Tibial nerve (tissue), 4 donors: ENCODE measurements around the gene IGF2R. TPM values are rescaled to one million over a fixed set of nuclear protein-coding genes. Genes with fewer than 3 reads are reported as not detected.

Experiments
- DNase-seq, 2 donors: peaks; one replicate each; pipeline ENCODE4 v3.0.0-alpha.2; 2019; ENCODE audit warnings: low spot score in 2 of 2
- H3K27ac ChIP-seq, 4 donors: fragments of 200-600 bp; sonication (generic) in 3 of 4; one replicate each; pipeline ENCODE4 v1.5.1; 2017 to 2019; ENCODE audit warnings: mild to moderate bottlenecking in 1 of 4
- H3K27me3 ChIP-seq, 2 donors: fragments of 200-600 bp; sonication (generic) in 1 of 2; one replicate each; pipeline versions ENCODE4 v1.5.1 to v1.6.0; 2017 to 2019
- H3K36me3 ChIP-seq, 3 donors: fragments of 200-600 bp; sonication (generic); one replicate each; pipeline ENCODE4 v1.5.1; 2018 to 2019
- H3K4me1 ChIP-seq, 4 donors: fragments of 200-600 bp; sonication (generic) in 3 of 4; one replicate each; pipeline ENCODE4 v1.5.1; 2017 to 2019
- H3K4me3 ChIP-seq, 4 donors: fragments of 200-600 bp; sonication (generic) in 3 of 4; one replicate each; pipeline ENCODE4 v1.5.1; 2017 to 2019; ENCODE audit warnings: mild to moderate bottlenecking in 1 of 4, moderate library complexity in 1 of 4
- H3K9me3 ChIP-seq, 4 donors: fragments of 200-600 bp; sonication (generic) in 3 of 4; one replicate each; pipeline ENCODE4 v1.5.1; 2017 to 2019
- CTCF ChIP-seq, 5 experiments: fragments of 200-600 bp in 3 of 5; fragments of 450-650 bp in 2 of 5; sonication (generic) in 3 of 5; IDR thresholded peaks; one replicate each; pipeline ENCODE4 v1.5.1; 2016 to 2019; ENCODE audit warnings: antibody characterized with exemption in 5 of 5, mild to moderate bottlenecking in 3 of 5, moderate library complexity in 2 of 5
- EP300 ChIP-seq, 2 donors: sonication (generic); formaldehyde crosslinking; IDR thresholded peaks; one replicate each; pipeline ENCODE4 v1.6.1; 2017; ENCODE audit warnings: antibody characterized with exemption in 2 of 2, mild to moderate bottlenecking in 1 of 2
- POLR2A ChIP-seq, 2 donors: fragments of 450-650 bp; IDR thresholded peaks; one replicate each; pipeline ENCODE4 v1.6.1; 2017; ENCODE audit warnings: antibody characterized with exemption in 2 of 2, mild to moderate bottlenecking in 2 of 2, moderate library complexity in 2 of 2
- WGBS, 2 donors: methylation state at CpG; one replicate each; pipeline ENCODE4 v1.1.5; 2018; 5-methylcytosine and 5-hydroxymethylcytosine counted together
- total RNA-seq, 4 donors: library from RNA; depleted of rRNA; stranded (reverse); fragments of >200 nt; gene quantifications; one replicate each; pipeline ENCODE4 v1.1.0, GENCODE V29; 2016

IGF2R gene
- total RNA-seq, 4 donors from 2014 or later = 60.1 to 81.3 (median 68.5) TPM

- H3K27ac ChIP-seq = peak overlapping the region in 2 of 4 donors; percentile 66 to 72
These were observed 8.9 kb upstream of the IGF2R start for GRCh38 chr6:159959976-159960384.

DNA sequence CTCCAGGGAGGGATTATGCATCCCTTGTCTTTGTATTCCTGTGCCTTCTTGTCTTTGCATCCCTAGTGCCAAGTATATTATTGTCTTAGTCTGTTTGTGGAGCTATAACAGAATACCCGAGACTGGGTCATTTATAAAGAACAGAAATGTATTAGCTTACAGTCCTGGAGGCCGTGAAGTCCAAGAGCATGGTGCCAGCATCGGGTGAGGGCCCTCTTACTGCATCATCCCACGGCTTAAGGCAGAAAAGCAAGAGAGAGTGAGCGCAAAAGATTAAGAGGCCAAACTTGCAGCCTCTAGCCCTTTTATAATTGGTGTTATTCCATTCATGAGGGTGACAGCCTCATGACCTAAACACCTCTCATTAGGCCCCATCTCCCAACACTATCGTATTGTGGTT, 8.4 kb upstream of the IGF2R start:
- Histone ChIP-seq H3K27ac (peak overlapping the region in 2 of 4 donors; percentile 66 to 72), H3K4me3 (no peak overlapping the region), H3K4me1 (peaks cover 0 to 12% (median 6%) of the 10 kb centered on the region in 4 donors), H3K27me3 (no peaks in the 10 kb centered on the region), H3K9me3 (no peaks in the 10 kb centered on the region), H3K36me3 (no peaks in the 10 kb centered on the region)
- 84 to 87% methylated on average over 6 of the region's 6 CpGs for WGBS, 2 donors
- no peak for TF ChIP-seq POLR2A (IDR thresholded peaks at IDR 0.05)
- DNase-seq = no peak

More at GRCh38 chr6:159959976-159960384, 8.9 kb upstream of the IGF2R start:
- Histone ChIP-seq H3K4me1 (peaks cover 0 to 12% (median 6%) of the 10 kb centered on the region in 4 donors), H3K36me3 (no peaks in the 10 kb centered on the region), H3K27me3 (no peaks in the 10 kb centered on the region), H3K4me3 (no peak overlapping the region), H3K9me3 (no peaks in the 10 kb centered on the region)
- WGBS, 2 donors = 48 to 53% methylated on average over 3 of the region's 3 CpGs
- TF ChIP-seq CTCF (IDR thresholded peaks at IDR 0.05) (no peak), EP300 (IDR thresholded peaks at IDR 0.05) (peak in 1 of 2 donors; percentile 28), POLR2A (IDR thresholded peaks at IDR 0.05) (no peak)
- DNase-seq = no peak

- Histone ChIP-seq H3K27me3 (no peaks in the 10 kb centered on the region), H3K27ac (no peak overlapping the region), H3K4me3 (no peak overlapping the region), H3K36me3 (no peaks in the 10 kb centered on the region), H3K4me1 (peaks cover 0 to 12% (median 6%) of the 10 kb centered on the region in 4 donors), H3K9me3 (no peaks in the 10 kb centered on the region)
- no peak for DNase-seq
- TF ChIP-seq EP300 (IDR thresholded peaks at IDR 0.05) (peak in 1 of 2 donors; percentile 29), POLR2A (IDR thresholded peaks at IDR 0.05) (no peak), CTCF (IDR thresholded peaks at IDR 0.05) (no peak)
- WGBS, 2 donors = 72 to 80% methylated on average over 2 of the region's 2 CpGs
These were observed 7.4 kb upstream of the IGF2R start for GRCh38 chr6:159961528-159961927.

DNA sequence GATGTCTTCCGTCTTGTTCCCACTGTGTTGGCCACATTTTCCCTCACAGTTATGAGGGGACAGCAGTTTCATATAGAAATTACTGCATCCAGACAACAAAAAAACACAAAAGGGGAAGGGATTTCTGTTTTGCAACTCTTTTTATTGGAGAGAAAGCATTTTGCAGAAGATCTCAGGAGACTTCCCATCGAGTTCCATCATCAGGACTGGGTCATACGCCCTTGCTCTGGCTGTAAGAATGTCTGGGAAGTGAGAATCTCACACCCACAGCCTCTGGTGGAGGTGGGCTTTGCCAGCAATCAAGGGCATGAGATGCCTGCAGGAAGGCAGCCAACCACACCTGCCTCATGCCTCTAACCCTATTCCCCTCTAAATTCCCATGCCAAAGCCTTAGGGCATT, 5.8 kb upstream of the IGF2R start:
- H3K27ac ChIP-seq = no peak overlapping the region
- TF ChIP-seq POLR2A (IDR thresholded peaks at IDR 0.05) = no peak
- TF ChIP-seq EP300 (IDR thresholded peaks at IDR 0.05) = no peak
- no peak for TF ChIP-seq CTCF (IDR thresholded peaks at IDR 0.05)
- H3K9me3 ChIP-seq = no peaks in the 10 kb centered on the region
- no peak overlapping the region for H3K4me3 ChIP-seq
- no peak for DNase-seq
- no peaks in the 10 kb centered on the region for H3K27me3 ChIP-seq
- H3K4me1 ChIP-seq = peaks cover 0 to 14% (median 6%) of the 10 kb centered on the region in 4 donors
- WGBS, 2 donors = 60 to 66% methylated on average over 3 of the region's 3 CpGs
- no peaks in the 10 kb centered on the region for H3K36me3 ChIP-seq

- Histone ChIP-seq H3K27me3 (no peaks in the 10 kb centered on the region), H3K36me3 (no peaks in the 10 kb centered on the region), H3K4me3 (no peak overlapping the region), H3K9me3 (no peaks in the 10 kb centered on the region), H3K27ac (no peak overlapping the region), H3K4me1 (peaks cover 0 to 17% (median 8%) of the 10 kb centered on the region in 4 donors)
- DNase-seq = no peak
- 63 to 93% methylated on average over 2 of the region's 2 CpGs for WGBS, 2 donors
- TF ChIP-seq POLR2A (IDR thresholded peaks at IDR 0.05) (no peak), EP300 (IDR thresholded peaks at IDR 0.05) (no peak), CTCF (IDR thresholded peaks at IDR 0.05) (no peak)
These were observed 4.8 kb upstream of the IGF2R start for GRCh38 chr6:159964046-159964445.

DNA sequence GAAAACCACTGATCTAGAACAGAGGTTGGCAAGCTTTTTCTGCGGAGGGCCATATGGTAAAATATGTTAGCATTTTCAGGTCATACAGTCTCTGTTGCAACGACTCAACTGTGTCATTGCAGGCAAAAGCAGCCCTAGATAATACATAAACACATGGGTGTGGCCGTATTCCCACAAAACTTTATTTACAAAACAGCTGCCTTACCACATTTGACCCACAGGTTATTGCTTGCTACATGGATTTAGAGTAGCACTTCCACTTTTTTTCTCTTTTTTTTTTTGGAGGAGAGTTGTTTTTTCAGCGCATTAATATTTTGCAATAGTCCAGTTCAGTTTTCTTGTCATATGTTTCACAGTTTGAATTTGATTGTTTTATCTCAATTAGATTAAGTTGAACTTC, 2.5 kb upstream of the IGF2R start:
- no peak for DNase-seq
- no peak overlapping the region for H3K4me3 ChIP-seq
- no peaks in the 10 kb centered on the region for H3K27me3 ChIP-seq
- H3K36me3 ChIP-seq = no peaks in the 10 kb centered on the region
- peaks cover 0 to 20% (median 10%) of the 10 kb centered on the region in 4 donors for H3K4me1 ChIP-seq
- no peaks in the 10 kb centered on the region for H3K9me3 ChIP-seq
- WGBS, 2 donors = 68% methylated on average over 4 of the region's 4 CpGs
- H3K27ac ChIP-seq = no peak overlapping the region
- TF ChIP-seq POLR2A (IDR thresholded peaks at IDR 0.05) = no peak
- no peak for TF ChIP-seq CTCF (IDR thresholded peaks at IDR 0.05)
- TF ChIP-seq EP300 (IDR thresholded peaks at IDR 0.05) = no peak
